Hematopoietic multipotent progenitor cell treated with erythropoietin and hydrocortisone succinate and interleukin-3 and kit ligand, for 4 days (in vitro differentiated cells): ENCODE data around the gene CNN1.

Experiments
- DNase-seq: peaks from one replicate; pipeline ENCODE4 v3.0.0-alpha.2; 2015

CNN1 gene

GRCh38 chr19:11538232-11539036 lies at the start of gene CNN1:
TSS of gene CNN1 (plus strand) at chr19:11538851. CDS start at chr19:11538928, 77 bp downstream.
- peak; percentile 49 for DNase-seq

GRCh38 chr19:11489378-11489777 lies 49.3 kb upstream of the CNN1 start:
- DNase-seq: no peak

DNA sequence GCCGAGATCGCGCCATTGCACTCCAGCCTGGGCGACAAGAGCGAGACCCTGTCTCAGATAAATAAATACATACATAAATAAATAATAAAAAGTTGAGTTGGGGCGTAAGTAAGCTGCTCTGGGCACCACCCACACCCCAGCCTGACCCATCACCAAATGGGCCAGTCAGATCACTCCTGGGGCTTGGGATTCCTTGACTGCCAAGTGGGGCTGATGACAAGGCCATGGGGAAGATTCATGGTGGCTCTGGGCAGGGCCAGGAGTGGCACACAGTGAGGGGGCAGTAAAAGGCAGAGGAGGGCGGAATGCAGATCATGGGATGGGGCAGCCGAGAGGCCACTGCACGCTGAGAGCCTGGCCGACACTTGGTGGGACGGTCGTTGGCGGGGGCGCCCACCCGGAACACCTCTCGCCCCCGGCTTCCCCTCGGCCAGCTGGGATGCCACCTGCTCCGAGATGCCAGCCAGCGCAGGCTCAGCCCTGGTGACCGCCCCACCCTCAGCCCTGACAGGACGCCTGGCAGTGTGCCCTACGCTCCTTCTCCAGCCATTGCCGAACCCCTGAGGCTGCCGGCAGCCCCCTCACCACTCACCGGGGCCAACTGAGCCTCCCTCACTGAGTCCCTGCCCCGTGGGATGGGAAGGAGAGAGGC lies 43.9 kb upstream of the CNN1 start:
- no peak for DNase-seq

DNA sequence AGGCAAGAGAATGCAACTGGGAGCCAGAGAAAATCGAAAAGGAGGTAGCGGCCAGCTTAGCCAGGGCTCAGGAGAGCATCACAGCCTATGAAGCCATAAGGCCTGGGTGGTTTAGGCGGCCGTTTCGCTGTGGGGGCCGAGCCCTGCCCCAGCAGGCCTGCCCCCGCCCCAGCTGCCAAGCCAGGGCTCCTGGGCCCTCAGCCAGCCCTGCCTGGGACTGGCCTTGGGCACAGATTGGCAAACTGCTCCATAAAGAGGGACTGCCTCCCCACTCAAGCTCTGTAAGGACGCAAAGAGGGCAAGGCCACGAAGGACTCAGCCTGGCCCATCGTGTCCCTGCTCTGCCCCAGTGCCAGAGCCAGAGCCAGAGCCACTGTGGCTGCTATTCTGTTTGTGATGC lies 43.2 kb upstream of the CNN1 start:
- DNase-seq: no peak

DNA sequence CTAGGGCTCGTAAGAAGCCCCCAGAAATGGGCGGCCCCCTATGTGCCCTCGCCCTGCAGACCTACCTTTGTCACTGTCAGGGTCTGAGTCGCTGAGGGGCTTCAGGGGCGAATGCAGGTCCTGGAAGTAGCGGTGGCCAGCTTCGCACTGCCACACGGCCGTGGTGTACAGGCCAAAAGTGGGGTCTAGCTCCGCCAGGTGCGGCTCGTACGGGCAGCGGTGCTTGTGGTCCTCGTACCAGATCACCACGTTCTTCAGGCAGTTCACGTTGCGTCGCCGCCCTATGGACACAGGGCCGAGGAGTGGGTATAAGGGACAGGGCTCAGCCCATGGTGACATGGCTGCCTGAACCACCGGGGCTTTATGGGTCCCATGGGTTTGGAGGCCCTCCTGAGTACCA lies 42.8 kb upstream of the CNN1 start:
- no peak for DNase-seq

- peak; percentile 82 for DNase-seq
Measured at GRCh38 chr19:11496391-11497163, 42.1 kb upstream of the CNN1 start.

- peak; percentile 28 for DNase-seq
Measured at GRCh38 chr19:11499220-11499726, 39.4 kb upstream of the CNN1 start.

DNA sequence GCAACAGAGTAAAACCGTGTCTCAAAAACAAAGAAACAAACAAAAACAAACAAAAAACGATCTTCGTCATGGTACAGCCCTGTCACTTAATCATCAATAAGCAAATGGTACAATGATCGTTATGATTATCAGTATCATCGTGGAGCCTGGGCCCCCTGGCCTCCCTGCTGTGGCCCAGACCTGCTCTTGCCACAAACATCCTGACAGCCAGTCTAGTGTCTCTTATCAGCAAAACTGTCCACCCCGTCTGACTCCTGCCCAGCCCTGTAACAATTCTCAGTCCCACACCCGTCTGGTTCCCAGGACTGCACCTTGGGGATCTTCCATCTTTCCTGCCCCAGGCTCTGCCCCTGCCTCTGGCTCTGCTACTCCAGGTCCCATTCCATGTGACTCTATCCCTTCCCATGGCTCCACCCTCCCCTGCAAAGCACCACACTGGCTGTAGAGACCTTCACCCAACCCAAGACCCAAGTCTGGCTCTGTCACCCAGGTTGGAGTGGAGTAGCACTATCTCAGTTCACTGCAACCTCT lies 38.7 kb upstream of the CNN1 start:
- DNase-seq: peak; percentile 67

DNA sequence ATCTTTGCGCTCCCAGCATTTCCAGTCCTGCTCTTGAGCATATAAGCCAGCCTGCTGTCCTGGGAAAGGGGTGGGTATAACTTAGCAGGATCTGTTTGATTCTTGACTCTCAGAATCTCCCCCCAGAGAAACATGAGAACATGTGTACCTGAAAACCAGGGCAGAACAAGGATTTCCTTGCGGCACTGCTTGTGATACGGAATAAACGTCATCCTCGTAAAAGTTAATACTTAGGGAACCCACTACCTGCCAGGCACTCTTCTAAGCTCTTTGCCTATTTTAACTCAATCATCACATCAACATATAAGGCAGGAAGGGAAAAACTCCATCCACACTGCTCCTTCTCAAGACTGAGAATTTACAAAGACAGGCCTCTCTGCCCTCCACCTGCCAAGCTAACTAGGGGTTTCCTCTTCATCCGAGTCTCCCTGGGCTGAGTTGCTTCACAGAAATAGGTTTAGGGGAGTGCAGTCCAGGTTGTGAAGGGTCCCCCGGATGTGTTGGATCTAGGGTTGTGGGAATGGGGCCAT lies 34.1 kb upstream of the CNN1 start:
- DNase-seq: no peak

DNA sequence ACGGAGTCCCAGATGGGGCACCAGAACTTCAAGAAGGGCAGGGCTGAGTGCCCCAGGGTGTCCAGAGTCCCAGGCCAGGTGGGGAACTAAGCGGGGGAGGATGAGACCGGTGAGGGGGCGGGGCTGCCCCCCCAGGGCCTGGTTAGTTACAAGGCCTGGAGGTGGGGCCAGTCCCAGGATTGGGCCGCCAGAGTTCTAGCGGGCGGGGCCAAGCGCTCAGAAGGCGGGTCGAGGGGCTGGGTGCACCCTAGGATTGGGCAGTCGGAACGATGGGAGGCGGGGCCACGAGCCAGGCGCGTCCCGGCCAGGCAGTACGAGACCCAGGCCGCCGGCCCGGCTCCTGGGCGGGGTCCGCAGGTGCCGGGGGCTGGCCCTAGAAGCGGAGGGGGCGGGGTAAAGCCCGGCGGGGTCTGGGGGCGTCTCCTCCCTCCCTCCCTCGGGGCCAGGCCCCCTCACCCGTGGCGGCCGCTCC lies 33.6 kb upstream of the CNN1 start:
- peak; percentile 98 for DNase-seq

DNA sequence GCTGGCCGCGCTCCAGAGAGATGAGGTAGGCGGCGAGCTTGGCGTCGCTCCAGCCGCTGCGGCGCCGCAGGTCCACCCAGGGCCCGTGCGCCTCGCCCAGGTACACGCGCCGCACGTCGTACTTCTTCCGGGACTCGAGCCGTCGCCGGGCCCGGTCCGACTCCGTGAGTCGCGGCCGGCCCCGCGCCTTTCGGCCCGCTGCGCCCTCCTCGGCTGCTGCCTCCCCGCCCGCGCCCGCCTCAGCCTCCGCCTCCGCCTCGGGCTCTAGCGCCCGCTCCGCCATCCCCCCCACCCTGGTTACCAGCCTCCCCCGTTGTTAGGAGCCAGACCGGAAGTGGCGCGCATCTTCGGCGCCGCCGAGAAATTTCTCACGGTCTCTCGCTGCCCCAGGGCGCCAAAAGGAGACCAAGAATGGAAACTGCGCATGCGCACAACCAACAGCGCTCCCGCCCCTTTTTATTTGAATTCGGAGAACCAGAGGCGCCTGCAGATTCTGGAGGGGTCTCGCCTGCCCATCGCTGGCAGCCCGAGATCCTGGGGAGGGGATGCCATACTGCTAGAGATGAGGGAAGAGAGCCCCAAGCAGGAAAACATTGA lies 33.0 kb upstream of the CNN1 start, which contains the start of gene ZNF653:
Gene ZNF653 (minus strand): TSS at position 336 of the 597 bp plus-strand sequence. CDS start 53 bp downstream, at position 283.
- peak; percentile 98 for DNase-seq

- DNase-seq: no peak
Measured at GRCh38 chr19:11506101-11506555, 32.5 kb upstream of the CNN1 start.

- DNase-seq: no peak
Measured at GRCh38 chr19:11506967-11507366, 31.7 kb upstream of the CNN1 start.

DNA sequence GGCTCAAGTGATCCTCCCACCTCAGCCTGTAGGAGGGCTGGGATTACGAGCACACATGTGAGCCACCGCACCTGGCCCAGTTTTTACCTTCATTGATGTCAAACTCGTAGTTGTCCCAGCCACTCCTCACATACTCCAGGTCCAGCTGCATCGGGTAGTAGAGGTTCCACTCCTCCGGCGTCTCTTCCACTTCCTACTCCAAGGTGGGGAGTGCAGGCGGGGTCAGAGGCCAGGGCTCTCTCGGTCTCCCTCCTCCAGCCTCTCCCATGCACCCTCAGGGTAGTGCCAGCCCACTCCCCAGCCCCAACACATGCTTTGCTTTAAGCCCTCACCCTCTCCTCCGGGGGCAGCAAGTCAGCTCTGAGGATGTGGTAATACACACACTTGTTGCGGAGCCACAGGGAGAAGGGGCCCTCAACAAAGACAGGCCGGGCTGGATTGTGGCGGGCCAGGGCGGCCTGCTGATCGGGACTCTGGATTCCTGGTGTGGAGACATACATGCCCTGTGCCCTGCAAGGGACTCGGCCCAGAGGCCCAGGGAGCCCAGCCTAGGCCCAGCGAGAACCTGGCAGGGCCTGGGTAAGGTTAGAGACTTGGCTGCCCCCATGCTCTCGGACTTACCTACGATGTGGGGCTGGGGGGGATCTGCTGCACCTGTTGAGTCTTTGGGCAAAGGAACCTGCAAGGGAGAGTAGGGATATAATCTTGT lies 31.1 kb upstream of the CNN1 start:
- DNase-seq: no peak

DNA sequence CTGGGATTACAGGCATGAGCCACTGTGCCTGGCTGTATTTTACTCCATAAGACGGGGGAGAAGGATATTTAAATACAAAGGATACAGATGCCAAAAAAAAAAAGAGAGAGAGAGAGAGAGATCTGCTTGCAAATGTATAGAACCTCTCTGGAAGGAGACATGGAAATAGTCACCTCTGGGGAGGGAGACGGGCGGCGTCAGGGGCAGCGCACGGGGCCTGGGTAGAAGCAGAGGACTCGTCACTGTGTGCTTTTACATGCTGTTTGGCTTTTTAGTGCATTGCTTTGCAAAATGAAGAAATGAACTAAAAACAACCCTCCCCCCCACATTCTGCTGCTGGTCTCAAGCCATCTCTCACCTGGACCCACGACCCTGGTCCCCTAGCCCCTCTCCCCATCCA lies 28.2 kb upstream of the CNN1 start:
- DNase-seq: no peak

DNA sequence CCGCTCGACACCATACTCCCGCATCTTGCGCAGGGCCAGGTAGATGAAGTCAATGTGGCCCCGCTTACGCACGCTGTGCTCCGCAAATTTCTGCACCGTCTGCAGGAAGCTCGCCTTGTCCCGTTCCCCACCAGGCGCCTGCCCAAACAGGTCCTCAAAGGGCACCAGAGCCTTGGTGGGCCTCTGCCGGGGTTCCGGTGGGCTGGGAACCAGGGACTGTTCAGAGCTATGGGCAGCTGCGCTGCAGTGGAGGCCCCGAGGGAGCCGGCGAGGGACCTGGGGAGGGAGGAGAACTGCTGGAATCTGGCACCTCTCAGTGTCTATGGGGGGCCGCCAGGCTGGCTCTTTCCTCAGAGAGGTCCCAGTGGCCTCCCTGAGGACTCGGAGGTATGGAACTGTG lies 24.7 kb upstream of the CNN1 start:
- DNase-seq: no peak

GRCh38 chr19:11519138-11519537 lies 19.5 kb upstream of the CNN1 start:
- DNase-seq: no peak

- peak; percentile 99 for DNase-seq
Measured at GRCh38 chr19:11528551-11529341, 9.9 kb upstream of the CNN1 start, which contains the start of gene ECSIT. TSS of gene ECSIT (minus strand) at chr19:11529134. CDS start at chr19:11519170, 9,964 bp downstream.

DNA sequence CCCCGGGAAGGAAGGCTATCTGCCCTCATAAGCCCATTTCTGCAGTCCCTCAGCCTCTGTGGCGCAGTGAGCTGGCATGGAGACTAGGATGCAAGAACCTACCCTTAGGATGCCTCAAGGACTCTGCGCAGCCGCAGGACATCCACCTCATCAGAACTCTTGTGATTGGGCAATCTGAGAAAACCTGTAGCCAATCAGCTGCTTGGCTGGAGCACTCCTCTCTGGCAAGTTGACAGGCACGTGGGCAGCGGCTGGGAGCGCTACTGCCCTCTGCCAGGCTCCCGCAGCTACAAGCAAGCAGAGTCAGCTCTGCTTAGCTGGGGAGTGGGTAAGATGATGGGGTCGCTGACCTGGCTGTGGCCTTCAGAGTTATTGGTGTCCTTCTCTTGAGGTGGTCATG lies 8.2 kb upstream of the CNN1 start:
- peak; percentile 95 for DNase-seq

- no peak for DNase-seq
Measured at GRCh38 chr19:11534538-11534937, 4.1 kb upstream of the CNN1 start.
